ENCODE measurements around the gene MISP3.

Gene MISP3

GRCh38 chr19:14115756-14116155 lies 43.2 kb downstream of the MISP3 start:
- no peak for ATAC-seq

GRCh38 chr19:14116525-14116917 lies 43.9 kb downstream of the MISP3 start:
- TF ChIP-seq GLIS3 (CRISPR knock-in tag; IDR thresholded peaks at IDR 0.05) = no peak
- no peak for TF ChIP-seq ZFP30 (CRISPR knock-in tag; IDR thresholded peaks at IDR 0.05)
- no peak for TF ChIP-seq ZC3H10 (CRISPR knock-in tag; IDR thresholded peaks at IDR 0.05)
- no peak for TF ChIP-seq PPARA (CRISPR knock-in tag; IDR thresholded peaks at IDR 0.05; ENCODE audit: borderline replicate concordance)
- TF ChIP-seq TSHZ2 (CRISPR knock-in tag; IDR thresholded peaks at IDR 0.05) = no peak
- TF ChIP-seq CSDC2 (CRISPR knock-in tag; IDR thresholded peaks at IDR 0.05) = no peak
- no peak for TF ChIP-seq SNAI2 (CRISPR knock-in tag; IDR thresholded peaks at IDR 0.05)
- no peak for ATAC-seq

More at GRCh38 chr19:14115756-14116155, 43.2 kb downstream of the MISP3 start:
- TF ChIP-seq CREB5 (CRISPR knock-in tag; IDR thresholded peaks at IDR 0.05; ENCODE audit: low read depth) (no peak), GLIS3 (CRISPR knock-in tag; IDR thresholded peaks at IDR 0.05) (no peak), PATZ1 (CRISPR knock-in tag; IDR thresholded peaks at IDR 0.05; ENCODE audit: borderline replicate concordance) (no peak), ZNF565 (CRISPR knock-in tag; conservative IDR thresholded peaks at IDR 0.05; ENCODE audit: low read depth) (no peak)

GRCh38 chr19:14116918-14117578 lies 44.5 kb downstream of the MISP3 start:
- no peak for ATAC-seq

GRCh38 chr19:14117668-14118164 lies 45.1 kb downstream of the MISP3 start, which contains the start of gene PRKACA:
PRKACA (minus strand) TSS chr19:14117762; CDS start chr19:14117547, 215 bp downstream.
- peak; percentile 98 for ATAC-seq
- TF ChIP-seq CREB5 (CRISPR knock-in tag; IDR thresholded peaks at IDR 0.05; ENCODE audit: low read depth) (no peak), ISL1 (CRISPR knock-in tag; IDR thresholded peaks at IDR 0.05) (no peak), PPARA (CRISPR knock-in tag; IDR thresholded peaks at IDR 0.05; ENCODE audit: borderline replicate concordance) (no peak), OSR1 (CRISPR knock-in tag; IDR thresholded peaks at IDR 0.05) (no peak), ZC3H10 (CRISPR knock-in tag; IDR thresholded peaks at IDR 0.05) (no peak), ESRRG (CRISPR knock-in tag; IDR thresholded peaks at IDR 0.05) (no peak), ZNF8 (CRISPR knock-in tag; IDR thresholded peaks at IDR 0.05) (no peak), ZFP30 (CRISPR knock-in tag; IDR thresholded peaks at IDR 0.05) (no peak)

More at GRCh38 chr19:14116918-14117578, 44.5 kb downstream of the MISP3 start:
- no peak for TF ChIP-seq GLIS3 (CRISPR knock-in tag; IDR thresholded peaks at IDR 0.05)
- no peak for TF ChIP-seq TOX (CRISPR knock-in tag; IDR thresholded peaks at IDR 0.05; ENCODE audit: borderline replicate concordance)
- TF ChIP-seq SNAI2 (CRISPR knock-in tag; IDR thresholded peaks at IDR 0.05) = no peak

- peak; percentile 1; the same call in 2 of the 3 replicates for ATAC-seq
- TF ChIP-seq BACH2 (CRISPR knock-in tag; IDR thresholded peaks at IDR 0.05; ENCODE audit: borderline replicate concordance) (no peak), ZFP3 (CRISPR knock-in tag; IDR thresholded peaks at IDR 0.05) (no peak), OSR1 (CRISPR knock-in tag; IDR thresholded peaks at IDR 0.05) (no peak), ZNF8 (CRISPR knock-in tag; IDR thresholded peaks at IDR 0.05) (no peak), CREB5 (CRISPR knock-in tag; IDR thresholded peaks at IDR 0.05; ENCODE audit: low read depth) (no peak), ZNF70 (CRISPR knock-in tag; IDR thresholded peaks at IDR 0.05) (no peak)
Measured at GRCh38 chr19:14118165-14119051, 45.8 kb downstream of the MISP3 start.

Measured in SK-N-SH treated with all-trans-retinoic acid at 6 μM for 48 hours (cell line).